ENCODE measurements around the gene TAC4.

Gene TAC4

GRCh38 chr17:49859991-49860953, 12.4 kb upstream of the TAC4 start:
- Histone ChIP-seq H3K27ac (ENCODE audit: poor library complexity, severe bottlenecking) (no peak overlapping the region), H3K4me1 (ENCODE audit: insufficient read depth, poor library complexity, severe bottlenecking) (no peaks in the 10 kb centered on the region), H3K27me3 (ENCODE audit: insufficient read depth, poor library complexity, severe bottlenecking) (no peaks in the 10 kb centered on the region), H3K4me3 (ENCODE audit: severe bottlenecking) (no peak overlapping the region), H3K36me3 (ENCODE audit: low read depth) (no peaks in the 10 kb centered on the region), H3K9me3 (ENCODE audit: severe bottlenecking) (no peaks in the 10 kb centered on the region)
- ATAC-seq (ENCODE audit: low read depth) (no peak), DNase-seq (ENCODE audit: low spot score) (no peak)
- no peak for TF ChIP-seq CTCF (IDR thresholded peaks at IDR 0.05; ENCODE audit: poor library complexity, severe bottlenecking)

DNA sequence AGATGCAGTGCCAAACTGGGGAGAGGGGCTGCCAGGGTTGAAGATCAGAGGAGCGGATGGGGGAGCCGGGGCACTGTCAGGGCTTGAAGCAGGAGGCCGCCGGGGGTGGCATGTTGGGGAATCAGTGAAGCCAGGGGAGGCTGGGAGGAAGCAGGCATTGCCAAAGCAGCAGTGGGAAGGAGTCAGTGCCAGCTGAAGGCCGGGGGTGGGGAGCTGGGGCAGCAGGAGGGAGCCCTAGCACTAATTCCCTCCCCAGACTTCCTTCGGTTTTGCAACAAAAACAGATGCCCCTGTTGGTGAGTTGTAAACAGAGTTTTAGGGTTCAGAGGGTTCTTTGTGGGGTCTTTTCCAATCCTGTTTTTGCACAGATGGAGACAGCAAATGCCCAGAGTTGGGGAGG, 10.9 kb upstream of the TAC4 start:
- DNase-seq (ENCODE audit: low spot score) (no peak), ATAC-seq (ENCODE audit: low read depth) (no peak)
- Histone ChIP-seq H3K27me3 (ENCODE audit: insufficient read depth, poor library complexity, severe bottlenecking) (no peaks in the 10 kb centered on the region), H3K9me3 (ENCODE audit: severe bottlenecking) (no peaks in the 10 kb centered on the region), H3K4me1 (ENCODE audit: insufficient read depth, poor library complexity, severe bottlenecking) (no peaks in the 10 kb centered on the region), H3K4me3 (ENCODE audit: severe bottlenecking) (no peak overlapping the region), H3K36me3 (ENCODE audit: low read depth) (no peaks in the 10 kb centered on the region), H3K27ac (ENCODE audit: poor library complexity, severe bottlenecking) (no peak overlapping the region)
- TF ChIP-seq CTCF (IDR thresholded peaks at IDR 0.05; ENCODE audit: poor library complexity, severe bottlenecking): no peak

DNA sequence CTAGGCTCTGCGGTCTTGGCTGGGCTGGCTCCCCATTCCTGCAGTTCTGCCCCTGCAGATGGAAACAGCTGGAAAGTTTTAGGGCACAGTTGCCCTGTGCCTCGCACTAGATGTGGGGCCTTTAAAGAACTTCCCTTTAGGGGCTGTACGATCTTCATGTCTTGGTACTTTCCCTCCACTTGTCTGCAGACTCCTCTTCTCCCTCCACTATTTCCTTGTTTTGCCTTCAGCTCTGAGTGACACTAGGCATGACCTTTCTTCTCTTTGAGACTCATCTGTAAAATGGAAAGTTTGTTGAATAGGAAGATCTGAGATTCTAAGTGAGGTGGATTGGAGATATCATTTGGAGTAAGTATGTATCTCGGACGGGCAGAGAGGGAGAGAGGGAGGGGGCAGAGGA, 6.3 kb upstream of the TAC4 start:
- DNase-seq (ENCODE audit: low spot score) (no peak), ATAC-seq (ENCODE audit: low read depth) (no peak)
- no peak for TF ChIP-seq CTCF (IDR thresholded peaks at IDR 0.05; ENCODE audit: poor library complexity, severe bottlenecking)
- Histone ChIP-seq H3K36me3 (ENCODE audit: low read depth) (no peaks in the 10 kb centered on the region), H3K4me1 (ENCODE audit: insufficient read depth, poor library complexity, severe bottlenecking) (no peaks in the 10 kb centered on the region), H3K9me3 (ENCODE audit: severe bottlenecking) (no peaks in the 10 kb centered on the region), H3K4me3 (ENCODE audit: severe bottlenecking) (no peak overlapping the region), H3K27me3 (ENCODE audit: insufficient read depth, poor library complexity, severe bottlenecking) (peaks cover 19% of the 10 kb centered on the region), H3K27ac (ENCODE audit: poor library complexity, severe bottlenecking) (no peak overlapping the region)

- Histone ChIP-seq H3K27ac (ENCODE audit: poor library complexity, severe bottlenecking) (no peak overlapping the region), H3K9me3 (ENCODE audit: severe bottlenecking) (no peaks in the 10 kb centered on the region), H3K36me3 (ENCODE audit: low read depth) (no peaks in the 10 kb centered on the region), H3K27me3 (ENCODE audit: insufficient read depth, poor library complexity, severe bottlenecking) (peaks cover 19% of the 10 kb centered on the region), H3K4me3 (ENCODE audit: severe bottlenecking) (no peak overlapping the region), H3K4me1 (ENCODE audit: insufficient read depth, poor library complexity, severe bottlenecking) (no peaks in the 10 kb centered on the region)
- no peak for ATAC-seq (ENCODE audit: low read depth)
- DNase-seq (ENCODE audit: low spot score): no peak
- no peak for TF ChIP-seq CTCF (IDR thresholded peaks at IDR 0.05; ENCODE audit: poor library complexity, severe bottlenecking)
Observed at GRCh38 chr17:49853470-49854015, 5.7 kb upstream of the TAC4 start.

All from RWPE2 (cell line).